ENCODE measurements around the gene ADAMTS17.

- TF ChIP-seq CTCF (IDR thresholded peaks at IDR 0.05) (no peak), POLR2A (IDR thresholded peaks at IDR 0.05) (no peak)
Measured at GRCh38 chr15:100093211-100094126, 248.3 kb downstream of the ADAMTS17 start.
